Measurements from ENCODE around the gene WNT8B. TPM values are rescaled to one million over a fixed set of nuclear protein-coding genes. Genes with fewer than 3 reads are reported as not detected.

WNT8B gene
- total and polyA plus RNA-seq, 9 of the 15 experiments (the other 6 are each of a cell fraction or from before 2014, with no cell fraction given), result not detected

- Histone ChIP-seq H3K4me1 (replicated peaks in 1 of 2; ENCODE audit: control insufficient read depth in 2 of 2, insufficient read depth in 2 of 2, low read length in 2 of 2) (peaks cover 0 to 8% of the 10 kb centered on the region in 2 experiments; a peak in 3 of 5 replicates), H3K79me2 (ENCODE audit: control insufficient read depth, insufficient read depth, low read length) (no peaks in the 10 kb centered on the region), H3K9me3 (replicated peaks; ENCODE audit: control insufficient read depth, insufficient read depth, low read depth, low read length) (no peaks in the 10 kb centered on the region), H3K27ac (ENCODE audit: extremely low read depth, low read depth, low read length) (no peak overlapping the region), H3K9me1 (ENCODE audit: control insufficient read depth, insufficient read depth, low read length) (no peaks in the 10 kb centered on the region), H3K27me3 (ENCODE audit: control insufficient read depth in 2 of 2, insufficient read depth in 2 of 2, low read length in 2 of 2) (peaks cover 9 to 19% of the 10 kb centered on the region in 2 experiments), H3K4me3 (no peak overlapping the region), H3K9ac (ENCODE audit: insufficient read depth in 1 of 2, low read depth in 2 of 2, low read length in 2 of 2) (no peak overlapping the region), H4K20me1 (replicated peaks; ENCODE audit: control insufficient read depth, insufficient read depth, low read length) (peaks cover 4% of the 10 kb centered on the region; the same call in 1 of the 2 replicates), H3K36me3 (ENCODE audit: control insufficient read depth, insufficient read depth, low read length) (no peaks in the 10 kb centered on the region), H3K4me2 (ENCODE audit: insufficient read depth, low read length) (no peak overlapping the region), H2AFZ (ENCODE audit: low read depth, low read length) (no peak overlapping the region)
- intact Hi-C loops (cut with micrococcal nuclease), result no loop called here
- WGBS (ENCODE audit: insufficient coverage, low coverage, missing lambda C conversion rate), result 0% methylated on average over 5 of the region's 5 CpGs
- ChIA-PET CTCF (ENCODE audit: low intra/inter-chr PET ratio) (no interaction called here), POLR2A (no interaction called here)
- in situ Hi-C loops (cut with MboI), result no loop called here
- no TSS peak for BruUV-seq (replicated peaks)
- no peak for TF ChIP-seq MITF (IDR thresholded peaks at IDR 0.05)
- TF ChIP-seq KDM1A (IDR thresholded peaks at IDR 0.05), result no peak
- no peak for TF ChIP-seq ZBED1 (IDR thresholded peaks at IDR 0.05)
- TF ChIP-seq JUND (IDR thresholded peaks at IDR 0.05; ENCODE audit: borderline replicate concordance, low read depth, low read length), result no peak
- TF ChIP-seq JUND (tag; IDR thresholded peaks at IDR 0.05; ENCODE audit: borderline replicate concordance, low read depth, low read length), result no peak
- no peak for TF ChIP-seq ZNF408 (CRISPR knock-in tag; IDR thresholded peaks at IDR 0.05; ENCODE audit: low read depth)
- TF ChIP-seq NFIC (IDR thresholded peaks at IDR 0.05), result no peak
- no peak for TF ChIP-seq ZKSCAN1 (IDR thresholded peaks at IDR 0.05; ENCODE audit: low read depth, low read length)
- TF ChIP-seq MTA3 (IDR thresholded peaks at IDR 0.05; ENCODE audit: borderline replicate concordance), result no peak
- no peak for TF ChIP-seq MAZ (CRISPR knock-in tag; conservative IDR thresholded peaks at IDR 0.05 in 1 of 2, IDR thresholded peaks at IDR 0.05 in 1 of 2)
- no peak for TF ChIP-seq ZNF764 (CRISPR knock-in tag; IDR thresholded peaks at IDR 0.05; ENCODE audit: low read depth)
- no peak for TF ChIP-seq ATF6 (CRISPR knock-in tag; IDR thresholded peaks at IDR 0.05)
- TF ChIP-seq E2F3 (CRISPR knock-in tag; IDR thresholded peaks at IDR 0.05), result no peak
- TF ChIP-seq POLR3G (IDR thresholded peaks at IDR 0.05; ENCODE audit: extremely low read depth, insufficient read length, insufficient replicate concordance), result no peak
- TF ChIP-seq AFF4 (CRISPR knock-in tag; IDR thresholded peaks at IDR 0.05), result no peak
- no peak for TF ChIP-seq ZNF696 (CRISPR knock-in tag; conservative IDR thresholded peaks at IDR 0.05)
- no peak for TF ChIP-seq GATAD2A (IDR thresholded peaks at IDR 0.05)
- no peak for TF ChIP-seq TAL1 (IDR thresholded peaks at IDR 0.05)
- ATAC-seq (no peak), DNase-seq (ENCODE audit: extremely low read depth in 1 of 4, low spot score in 3 of 4) (no peak), FAIRE-seq (no peak)
These were observed 15.2 kb downstream of the WNT8B start for GRCh38 chr10:100477970-100478369.
